ENCODE results near the gene PDZRN3. TPM values are rescaled to one million over a fixed set of nuclear protein-coding genes. Genes with fewer than 3 reads are reported as not detected.

Gene PDZRN3
- total and polyA plus RNA-seq, 4 donors = 7.3 to 36.4 (median 16.3) TPM

DNA sequence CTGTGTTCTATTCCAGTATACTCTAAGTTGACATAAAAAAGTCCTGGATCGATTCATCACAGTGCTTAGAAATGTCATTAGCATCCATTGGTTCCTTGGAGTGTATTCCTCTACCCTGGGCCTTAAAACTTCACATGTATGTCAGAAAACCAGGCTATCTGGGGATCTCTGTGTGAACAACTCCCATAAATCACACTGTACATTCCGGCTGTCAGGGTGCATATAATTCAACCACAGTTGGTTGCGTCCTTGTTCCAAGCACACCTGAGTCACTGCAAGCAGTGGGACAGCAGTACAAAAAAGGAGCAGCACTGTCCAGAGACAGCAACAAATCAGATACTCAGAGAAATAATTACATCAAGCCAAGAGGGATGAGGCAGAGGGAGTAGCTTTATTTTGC is 52.4 kb downstream of the PDZRN3 start:
- peaks cover 0 to 23% (median 9%) of the 10 kb centered on the region in 5 donors for H3K4me1 ChIP-seq (ENCODE audit: control insufficient read depth in 5 of 5, insufficient read depth in 5 of 5, low read length in 5 of 5)
- TF ChIP-seq, protein P1, sequence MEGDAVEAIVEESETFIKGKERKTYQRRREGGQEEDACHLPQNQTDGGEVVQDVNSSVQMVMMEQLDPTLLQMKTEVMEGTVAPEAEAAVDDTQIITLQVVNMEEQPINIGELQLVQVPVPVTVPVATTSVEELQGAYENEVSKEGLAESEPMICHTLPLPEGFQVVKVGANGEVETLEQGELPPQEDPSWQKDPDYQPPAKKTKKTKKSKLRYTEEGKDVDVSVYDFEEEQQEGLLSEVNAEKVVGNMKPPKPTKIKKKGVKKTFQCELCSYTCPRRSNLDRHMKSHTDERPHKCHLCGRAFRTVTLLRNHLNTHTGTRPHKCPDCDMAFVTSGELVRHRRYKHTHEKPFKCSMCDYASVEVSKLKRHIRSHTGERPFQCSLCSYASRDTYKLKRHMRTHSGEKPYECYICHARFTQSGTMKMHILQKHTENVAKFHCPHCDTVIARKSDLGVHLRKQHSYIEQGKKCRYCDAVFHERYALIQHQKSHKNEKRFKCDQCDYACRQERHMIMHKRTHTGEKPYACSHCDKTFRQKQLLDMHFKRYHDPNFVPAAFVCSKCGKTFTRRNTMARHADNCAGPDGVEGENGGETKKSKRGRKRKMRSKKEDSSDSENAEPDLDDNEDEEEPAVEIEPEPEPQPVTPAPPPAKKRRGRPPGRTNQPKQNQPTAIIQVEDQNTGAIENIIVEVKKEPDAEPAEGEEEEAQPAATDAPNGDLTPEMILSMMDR (IDR thresholded peaks at IDR 0.05; ENCODE audit: control extremely low read depth, extremely low read depth) = no peak
- H3K27ac ChIP-seq (ENCODE audit: low read depth in 1 of 2, low read length in 1 of 2) = peak overlapping the region in 1 of 2 donors; percentile 15
- no peaks in the 10 kb centered on the region for H3K9me3 ChIP-seq (ENCODE audit: control insufficient read depth in 4 of 4, insufficient read depth in 3 of 4, low read length in 3 of 4)
- H3K36me3 ChIP-seq (ENCODE audit: control insufficient read depth in 4 of 4, insufficient read depth in 4 of 4, low read length in 4 of 4) = peaks cover 0 to 3% (median 0%) of the 10 kb centered on the region in 4 donors
- H3K4me3 ChIP-seq = no peak overlapping the region
- ATAC-seq (ENCODE audit: insufficient read depth, low FRiP score) (no peak), DNase-seq (no peak)
- no peaks in the 10 kb centered on the region for H3K27me3 ChIP-seq (ENCODE audit: control insufficient read depth in 3 of 3, insufficient read depth in 3 of 3, low read length in 2 of 3)
- H3K9ac ChIP-seq (ENCODE audit: insufficient read depth in 1 of 2, low read length in 2 of 2) = no peak overlapping the region
- 74 to 78% methylated on average over 3 of the region's 3 CpGs for WGBS, 2 donors

GRCh38 chr3:73571238-73571794 is 53.4 kb downstream of the PDZRN3 start:
- H3K27me3 ChIP-seq (ENCODE audit: control insufficient read depth in 3 of 3, insufficient read depth in 3 of 3, low read length in 2 of 3) = no peaks in the 10 kb centered on the region
- ATAC-seq (ENCODE audit: insufficient read depth, low FRiP score) (no peak), DNase-seq (no peak)
- H3K9me3 ChIP-seq (ENCODE audit: control insufficient read depth in 4 of 4, insufficient read depth in 3 of 4, low read length in 3 of 4) = no peaks in the 10 kb centered on the region
- H3K36me3 ChIP-seq (ENCODE audit: control insufficient read depth in 4 of 4, insufficient read depth in 4 of 4, low read length in 4 of 4) = peaks cover 0 to 5% (median 0%) of the 10 kb centered on the region in 4 donors
- H3K4me3 ChIP-seq = no peak overlapping the region
- H3K9ac ChIP-seq (ENCODE audit: insufficient read depth in 1 of 2, low read length in 2 of 2) = peak overlapping the region in 1 of 2 donors; percentile 38
- TF ChIP-seq, protein P1 (IDR thresholded peaks at IDR 0.05; ENCODE audit: control extremely low read depth, extremely low read depth) = no peak
- no peak overlapping the region for H3K27ac ChIP-seq (ENCODE audit: low read depth in 1 of 2, low read length in 1 of 2)
- peaks cover 0 to 20% (median 9%) of the 10 kb centered on the region in 5 donors for H3K4me1 ChIP-seq (ENCODE audit: control insufficient read depth in 5 of 5, insufficient read depth in 5 of 5, low read length in 5 of 5)
- 10 to 15% methylated on average over 10 of the region's 10 CpGs for WGBS, 2 donors

DNA sequence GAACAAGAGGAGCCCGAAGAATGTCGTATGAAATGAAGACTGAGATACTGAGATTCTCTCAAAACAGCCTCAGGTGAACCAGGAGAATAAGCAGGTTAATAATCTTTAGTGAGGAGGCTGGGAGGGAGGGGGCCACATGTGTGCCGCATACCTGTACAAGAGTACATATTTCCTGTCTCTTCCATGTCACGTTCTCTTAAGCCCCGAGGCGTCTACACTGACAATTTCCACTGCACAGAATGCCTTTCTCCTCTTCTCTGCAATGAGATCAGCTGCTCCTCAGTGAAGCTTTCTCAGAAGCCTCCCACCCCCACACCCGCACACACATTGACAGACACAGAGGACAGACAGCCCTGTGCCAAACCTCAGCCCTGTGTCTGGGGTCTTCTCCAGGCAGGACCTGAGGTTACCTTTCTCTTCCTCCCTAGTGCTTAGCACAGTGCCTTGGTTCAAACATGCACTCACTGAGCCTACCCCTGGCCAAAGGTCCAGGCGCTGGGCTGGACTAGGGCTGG is 55.4 kb downstream of the PDZRN3 start:
- DNase-seq (no peak), ATAC-seq (ENCODE audit: insufficient read depth, low FRiP score) (no peak)
- peak overlapping the region in 1 of 2 donors; percentile 67 for H3K27ac ChIP-seq (ENCODE audit: low read depth in 1 of 2, low read length in 1 of 2)

More for the DNA sequence above, 55.4 kb downstream of the PDZRN3 start:
- H3K4me3 ChIP-seq = no peak overlapping the region
- 76 to 86% methylated on average over 8 of the region's 8 CpGs for WGBS, 2 donors
- H3K9me3 ChIP-seq (ENCODE audit: control insufficient read depth in 4 of 4, insufficient read depth in 3 of 4, low read length in 3 of 4) = no peaks in the 10 kb centered on the region
- peaks cover 0 to 9% (median 0%) of the 10 kb centered on the region in 4 donors for H3K36me3 ChIP-seq (ENCODE audit: control insufficient read depth in 4 of 4, insufficient read depth in 4 of 4, low read length in 4 of 4)
- TF ChIP-seq, protein P1 (IDR thresholded peaks at IDR 0.05; ENCODE audit: control extremely low read depth, extremely low read depth) = no peak
- H3K27me3 ChIP-seq (ENCODE audit: control insufficient read depth in 3 of 3, insufficient read depth in 3 of 3, low read length in 2 of 3) = no peaks in the 10 kb centered on the region
- no peak overlapping the region for H3K9ac ChIP-seq (ENCODE audit: insufficient read depth in 1 of 2, low read length in 2 of 2)
- H3K4me1 ChIP-seq (ENCODE audit: control insufficient read depth in 5 of 5, insufficient read depth in 5 of 5, low read length in 5 of 5) = peaks cover 0 to 14% (median 8%) of the 10 kb centered on the region in 5 donors
